NOMO-1 treated with DMSO at 0.1 percent for 48 hours (cell line): ENCODE data around the gene MYL10.

Source experiments
- DNase-seq: peaks from one replicate; lab custom pipeline; 2025; ENCODE audit not compliant: unreplicated experiment; lab: John Stamatoyannopoulos, UW

The MYL10 gene

DNA sequence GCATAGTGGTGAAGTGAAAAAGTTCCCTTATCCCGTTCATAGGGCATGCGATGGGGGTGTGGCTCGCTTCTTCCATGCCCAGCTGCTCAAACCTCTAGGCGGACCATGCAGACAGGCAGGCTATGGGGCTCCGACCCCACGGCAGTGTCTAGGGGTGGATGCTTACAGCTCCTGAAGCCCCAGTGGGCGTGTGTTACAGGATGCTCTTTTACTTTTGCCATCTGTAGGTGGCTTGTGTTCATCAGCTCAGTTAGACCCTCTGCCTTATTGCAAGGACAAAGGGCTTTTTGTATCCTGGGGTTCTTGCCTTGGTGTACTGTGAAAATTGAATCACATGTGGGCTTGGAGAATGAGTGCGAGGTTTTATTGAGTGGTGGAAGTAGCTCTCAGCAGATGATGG lies at the start of gene MYL10:
Gene MYL10, minus strand, starts transcription at position 126 of the 400 bp plus-strand sequence. CDS start 178 bp downstream, outside the sequence.
- no peak for DNase-seq

DNA sequence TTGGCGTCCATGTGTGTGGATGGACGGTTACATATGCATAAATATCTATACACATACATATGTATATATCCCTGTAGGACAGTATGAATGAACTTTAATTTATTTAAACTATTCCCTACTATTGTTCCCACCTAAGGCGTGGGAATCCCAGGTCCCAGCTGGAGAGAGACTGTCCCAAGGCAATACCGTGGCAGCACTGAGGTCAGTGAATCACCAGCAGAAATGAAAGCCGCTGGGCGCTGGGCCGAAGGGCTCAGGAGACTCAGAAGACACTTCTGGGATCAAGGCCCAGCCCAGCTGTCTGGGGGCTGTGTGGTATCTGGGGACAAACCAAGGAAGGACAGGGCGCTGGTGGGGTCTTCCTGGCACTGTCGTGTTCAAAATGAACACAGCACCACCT lies 49.6 kb upstream of the MYL10 start:
- DNase-seq, result no peak

DNA sequence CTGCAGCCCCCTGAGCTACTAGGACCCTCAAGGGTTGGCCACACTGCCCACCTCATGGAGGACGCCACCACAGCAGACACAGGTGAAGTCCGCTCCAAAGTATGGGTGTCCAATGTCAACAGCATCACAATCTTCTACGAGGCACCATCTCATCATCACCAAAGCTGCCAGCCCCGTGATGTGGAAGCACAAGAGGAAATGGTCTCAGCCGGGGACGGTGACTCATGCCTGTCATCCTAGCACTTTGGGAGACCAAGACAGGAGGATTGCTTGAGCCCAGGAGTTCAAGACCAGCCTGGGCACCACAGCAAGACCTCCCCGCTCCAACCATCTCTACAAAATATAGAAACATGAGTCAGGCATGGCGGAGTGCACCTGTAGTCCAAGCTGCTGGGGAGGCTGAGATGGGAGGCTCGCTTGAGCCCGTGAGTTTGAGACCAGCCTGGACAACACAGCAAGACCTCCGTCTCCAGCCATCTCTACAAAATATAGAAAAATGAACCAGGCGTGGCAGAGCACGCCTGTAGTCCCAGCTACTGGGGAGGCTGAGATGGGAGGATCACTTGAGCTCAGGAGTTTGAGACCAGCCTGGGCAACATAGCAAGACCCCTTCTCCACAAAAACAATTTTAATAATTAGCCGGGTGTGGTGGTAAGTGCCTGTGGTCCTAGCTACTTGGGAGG lies 48.8 kb upstream of the MYL10 start:
- DNase-seq, result peak; percentile 22

DNA sequence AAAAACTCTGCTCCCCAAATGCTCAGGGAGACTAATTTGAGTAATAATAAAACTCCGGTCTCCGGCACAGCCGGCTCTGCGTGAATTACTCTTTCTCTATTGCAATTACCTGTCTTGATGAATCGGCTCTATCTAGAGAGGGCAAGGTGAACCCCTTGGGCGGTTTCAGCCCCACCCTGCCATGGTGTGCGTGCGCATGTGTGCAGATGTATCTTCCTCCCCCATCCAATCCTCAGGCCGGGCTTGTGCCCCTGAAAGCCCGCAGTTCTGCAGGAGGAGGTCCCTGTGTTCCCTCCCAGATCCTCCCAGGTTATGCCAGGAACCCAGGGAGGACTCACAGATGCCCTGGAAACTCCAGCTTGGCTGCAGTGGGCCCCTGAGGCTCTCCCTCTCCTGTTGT lies 48.3 kb upstream of the MYL10 start:
- no peak for DNase-seq

DNA sequence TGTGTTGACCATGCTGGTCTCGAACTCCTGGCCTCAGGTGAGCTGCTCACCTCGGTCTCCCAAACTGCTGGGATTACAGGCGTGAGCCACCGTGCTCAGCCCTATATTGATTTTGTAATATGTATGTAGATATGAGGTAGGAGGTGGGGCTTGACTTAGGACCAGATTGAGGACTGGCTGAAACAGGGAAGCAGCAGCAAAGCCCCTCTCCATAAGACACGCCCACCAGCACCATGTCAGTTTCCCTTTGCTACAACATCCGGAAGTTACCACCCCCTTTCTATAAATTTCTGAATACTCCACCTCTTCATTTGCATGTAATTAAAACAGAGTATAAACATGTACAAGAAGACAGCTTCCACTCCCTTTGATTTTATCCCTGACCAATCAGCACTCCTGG lies 47.9 kb upstream of the MYL10 start:
- DNase-seq, result peak; percentile 41

DNA sequence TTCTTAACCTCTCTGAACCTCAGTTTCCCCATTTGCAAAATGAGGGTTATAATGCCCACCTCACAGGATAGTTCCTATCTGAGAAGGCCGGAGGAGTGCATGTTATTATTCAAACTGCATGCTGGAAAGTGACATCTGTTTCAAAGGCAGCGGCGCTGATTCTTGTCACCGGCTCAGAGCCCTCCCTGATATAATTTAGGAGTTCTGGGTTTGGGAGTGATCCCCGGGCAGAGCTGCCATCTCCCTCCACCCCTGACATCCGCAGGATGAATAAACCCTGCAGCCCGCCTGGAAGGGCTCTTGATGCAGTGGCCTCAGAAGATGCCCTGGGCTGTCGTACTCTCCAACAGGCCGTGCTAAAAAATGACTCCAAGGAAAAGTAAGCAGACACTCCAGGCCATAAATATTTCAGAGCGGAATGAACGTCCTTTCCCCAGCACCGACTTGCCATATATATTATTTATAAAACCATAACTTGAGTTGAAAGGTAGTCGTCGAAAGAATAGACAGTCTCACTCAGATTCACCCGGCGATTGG lies 47.0 kb upstream of the MYL10 start:
- DNase-seq, result no peak

DNA sequence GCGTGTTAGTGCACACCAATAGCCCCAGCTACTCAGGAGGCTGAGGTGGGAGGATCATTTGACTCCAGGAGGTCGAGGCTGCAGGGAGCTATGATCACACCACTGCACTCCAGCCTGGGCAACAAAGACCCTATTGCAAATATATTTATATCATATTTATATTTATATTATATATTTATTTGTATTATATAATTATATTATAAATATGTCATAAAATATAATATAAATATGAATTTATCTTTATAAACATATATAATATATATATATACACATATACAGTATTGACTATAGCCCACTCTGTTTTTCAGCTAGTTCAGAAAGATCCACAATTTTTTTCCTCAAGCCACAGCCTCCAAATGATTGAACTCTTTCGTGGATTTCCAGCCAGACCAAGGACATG lies 45.3 kb upstream of the MYL10 start:
- no peak for DNase-seq

DNA sequence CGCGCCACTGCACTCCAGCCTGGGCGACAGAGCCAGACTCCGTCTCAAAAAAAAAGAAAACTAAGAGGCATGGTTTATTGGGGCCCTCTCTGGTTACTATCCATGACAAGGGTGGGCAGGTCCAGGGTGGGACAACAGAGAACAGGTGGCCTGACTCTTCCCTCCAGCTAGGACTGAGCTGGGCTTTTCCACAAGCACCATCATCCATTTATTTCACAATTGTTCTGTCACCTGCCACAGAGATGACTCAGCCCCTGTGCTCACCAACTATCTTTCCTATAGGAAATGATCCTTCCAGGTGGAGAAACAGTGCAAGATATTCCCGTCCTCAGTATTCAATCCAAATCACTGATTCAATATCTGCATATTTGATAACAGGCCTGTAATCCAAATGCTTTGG lies 44.9 kb upstream of the MYL10 start:
- DNase-seq, result no peak

DNA sequence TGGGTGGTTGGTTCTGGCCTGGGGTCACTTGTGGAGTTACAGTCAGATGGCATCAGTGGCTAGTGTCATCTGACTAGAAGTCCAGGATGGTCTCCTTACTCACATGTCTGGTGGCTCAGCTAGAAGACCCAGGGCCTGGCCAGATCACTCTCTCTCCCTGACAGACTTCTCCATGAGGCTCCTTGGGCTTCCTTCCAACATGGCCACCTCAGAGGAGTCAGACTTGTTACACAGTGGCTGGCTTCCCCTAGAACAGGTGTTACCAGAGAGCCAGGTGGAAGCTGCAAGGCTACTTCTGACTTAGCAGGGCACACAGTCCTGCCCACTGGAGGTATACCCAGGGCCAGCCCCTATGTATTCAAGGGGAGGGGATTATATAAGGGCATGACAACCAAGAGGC lies 44.2 kb upstream of the MYL10 start:
- no peak for DNase-seq

DNA sequence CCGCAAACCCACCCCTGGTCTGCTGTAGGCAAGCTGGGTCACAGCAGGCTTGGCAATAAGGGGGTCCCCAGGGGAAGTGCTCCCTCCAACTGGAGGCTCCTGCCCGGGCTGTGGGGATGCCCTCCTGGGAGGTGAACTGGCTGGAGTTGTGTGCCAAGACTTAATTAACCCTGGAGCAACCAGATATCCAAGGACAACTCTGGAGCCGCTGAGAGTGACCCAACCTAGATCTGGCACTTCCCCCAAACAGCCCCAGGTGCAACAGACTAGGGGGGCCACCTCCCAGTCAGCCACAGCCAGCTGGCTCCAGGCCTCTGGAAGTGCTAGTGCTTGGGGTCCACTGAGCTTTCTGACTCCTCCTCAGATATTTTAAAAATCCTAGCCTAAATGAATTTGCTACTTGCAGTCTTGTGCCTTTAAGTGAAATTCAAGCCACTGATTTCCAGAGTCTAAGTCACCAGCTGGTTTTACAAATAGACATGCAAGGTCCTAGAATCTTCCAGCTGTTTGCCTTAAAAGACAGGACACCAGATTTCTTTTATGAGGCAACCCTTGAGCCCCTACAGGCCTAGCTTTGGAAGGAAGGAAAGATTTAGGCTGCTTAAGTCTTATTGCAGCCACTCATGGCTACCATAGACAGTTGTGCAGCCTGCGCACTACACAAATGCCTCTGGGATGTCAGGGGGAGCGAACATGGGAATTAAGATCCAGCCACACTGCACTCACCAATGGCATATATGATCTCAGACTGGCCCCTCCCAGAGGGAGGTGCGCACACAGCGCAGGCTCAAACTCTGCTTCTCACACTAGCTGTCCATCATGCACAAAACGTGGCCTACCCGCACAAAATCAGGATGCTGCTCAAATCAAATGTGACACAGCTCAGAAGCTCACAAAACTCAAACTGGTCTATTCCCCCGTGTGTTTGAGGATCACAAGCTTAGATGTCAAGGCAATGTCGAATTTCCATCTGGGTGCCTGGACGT lies 42.6 kb upstream of the MYL10 start:
- no peak for DNase-seq

DNA sequence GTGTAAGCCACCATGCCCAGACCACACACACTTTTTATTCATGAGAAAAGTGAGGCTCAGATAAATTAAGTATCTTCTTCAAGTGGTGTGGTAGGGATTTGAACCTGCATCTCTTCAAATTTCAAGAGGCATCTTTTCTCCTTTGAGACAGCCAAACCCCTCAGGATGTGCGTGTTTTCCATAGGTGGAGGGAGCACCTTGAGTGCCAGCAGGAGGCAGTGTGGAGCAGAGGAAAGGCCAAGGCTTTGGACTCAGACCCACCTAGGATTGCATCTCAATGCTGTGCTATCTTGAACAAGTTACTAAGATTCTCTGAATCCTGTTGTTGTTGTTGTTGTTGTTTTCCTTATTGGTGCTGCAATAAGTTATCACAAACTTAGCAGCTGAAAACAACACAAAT lies 40.2 kb upstream of the MYL10 start:
- DNase-seq, result no peak

DNA sequence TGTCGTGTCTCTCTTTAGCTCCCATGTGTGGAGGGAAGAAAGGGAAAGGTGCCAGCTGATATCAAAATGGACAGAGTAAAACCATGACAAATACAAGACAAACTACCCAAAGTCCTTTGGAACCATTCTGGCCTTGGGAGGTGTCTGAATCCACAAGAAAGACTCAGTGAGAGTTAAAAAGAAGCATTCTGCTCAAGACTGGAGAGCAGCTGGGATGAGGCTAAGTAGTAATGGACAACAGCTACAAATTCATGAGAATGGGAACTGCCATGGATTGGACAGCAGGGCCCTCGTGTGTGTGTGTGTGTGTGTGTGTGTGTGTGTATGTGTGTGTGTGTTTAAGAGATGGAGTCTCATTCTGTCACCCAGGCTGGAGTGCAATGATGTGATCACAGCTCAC lies 39.6 kb upstream of the MYL10 start:
- DNase-seq, result no peak

DNA sequence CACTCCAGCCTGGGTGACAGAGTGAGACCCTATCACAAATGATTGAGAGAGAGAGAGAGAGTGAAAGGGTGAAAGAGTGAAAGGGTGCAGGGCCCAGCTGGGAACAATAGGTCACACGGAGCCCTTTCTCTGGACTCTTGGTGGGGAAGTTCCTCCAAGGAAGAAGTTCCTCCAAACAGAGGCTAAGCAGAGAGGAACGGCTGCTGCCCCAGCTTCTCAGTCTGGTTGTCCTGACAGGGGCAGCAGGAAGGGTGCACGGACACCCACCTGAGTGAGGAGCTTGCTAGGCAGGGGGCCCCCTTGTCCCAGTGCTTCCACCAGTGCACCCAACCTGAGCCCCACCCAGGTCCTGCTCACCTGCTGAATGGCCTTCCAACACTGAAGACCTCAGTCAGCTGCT lies 38.8 kb upstream of the MYL10 start:
- no peak for DNase-seq

DNA sequence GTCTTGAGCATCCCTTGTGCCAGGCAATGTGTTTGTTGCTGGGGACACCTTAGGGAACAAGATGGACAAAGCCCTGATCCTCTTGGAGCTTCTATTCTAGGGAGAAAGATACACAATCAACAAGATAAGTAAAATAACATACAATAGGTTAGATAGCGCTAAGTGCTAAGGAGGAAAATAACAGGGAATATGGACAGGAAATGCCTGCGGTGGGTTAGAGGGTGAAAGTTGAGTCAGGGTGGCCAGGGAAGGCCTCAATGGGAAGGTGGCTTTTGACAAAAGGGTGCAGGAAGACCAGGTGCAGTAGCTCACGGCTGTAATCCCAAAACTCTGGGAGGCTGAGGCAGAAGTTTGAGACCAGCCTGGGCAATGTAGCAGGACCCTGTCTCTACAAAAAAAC lies 38.3 kb upstream of the MYL10 start:
- DNase-seq, result no peak

DNA sequence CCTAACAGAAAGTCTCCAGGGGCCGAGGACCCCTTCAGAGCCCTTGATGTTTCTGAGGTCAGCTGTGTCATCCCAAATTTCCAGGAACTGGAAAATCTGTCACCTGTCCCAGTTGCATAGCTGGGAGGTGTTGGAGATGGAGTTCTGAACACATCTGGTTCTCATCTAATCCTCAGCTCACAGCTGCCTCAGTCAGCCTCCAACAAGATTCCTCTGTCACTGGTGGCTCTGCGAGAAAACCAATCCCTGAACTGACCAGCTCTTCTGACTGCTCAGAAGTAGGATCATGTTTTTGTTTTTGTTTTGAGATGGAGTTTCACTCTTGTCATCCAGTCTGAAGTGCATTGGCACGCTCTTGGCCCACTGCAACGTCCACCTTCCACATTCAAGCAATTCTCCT lies 37.6 kb upstream of the MYL10 start:
- DNase-seq, result no peak

DNA sequence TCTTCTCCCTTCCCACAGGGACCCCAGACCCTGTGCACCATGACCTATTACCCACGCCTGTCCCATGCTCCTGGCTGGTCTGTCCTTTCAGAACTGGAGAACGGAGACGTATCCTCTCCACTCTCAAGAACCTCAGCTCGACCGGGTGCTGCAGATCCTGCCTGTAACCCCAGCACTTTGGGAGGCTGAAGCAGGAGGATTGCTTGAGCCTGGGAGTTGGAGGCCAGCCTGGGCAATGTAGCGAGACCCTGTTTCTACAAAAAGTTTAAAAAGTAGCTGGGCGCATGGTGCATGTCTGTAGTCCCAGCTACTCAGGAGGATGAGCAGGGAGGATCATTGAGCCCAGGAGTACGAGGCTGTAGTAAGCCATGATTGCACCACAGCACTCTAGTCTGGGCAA lies 37.2 kb upstream of the MYL10 start:
- no peak for DNase-seq

DNA sequence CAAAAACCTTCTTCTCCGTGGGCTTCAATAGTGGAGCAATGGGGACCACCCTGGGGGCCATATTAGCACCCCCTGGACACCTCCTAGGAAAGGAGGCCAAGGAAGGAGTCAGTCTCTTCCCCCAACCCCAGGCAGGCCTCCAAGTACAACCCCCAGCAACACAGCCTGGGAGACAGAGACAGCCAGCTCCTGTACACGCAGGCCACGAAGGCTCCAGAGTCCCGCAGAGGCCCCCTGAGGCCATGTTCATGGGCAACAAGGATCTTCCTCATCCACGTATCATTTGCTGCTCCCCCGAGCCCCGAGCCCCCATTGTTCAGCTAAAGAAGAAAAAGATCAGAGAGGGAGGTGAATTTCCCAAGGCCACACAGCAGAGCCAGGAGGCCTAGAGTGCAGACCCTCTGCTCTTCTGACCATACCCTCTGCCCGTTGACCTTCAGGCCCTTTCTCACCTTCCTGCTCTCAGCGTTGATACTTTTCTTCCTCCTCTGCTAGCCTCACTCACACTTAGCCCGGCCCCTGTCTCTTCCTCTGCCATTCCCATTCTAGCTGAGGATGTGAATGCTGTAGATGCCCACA lies 35.9 kb upstream of the MYL10 start:
- no peak for DNase-seq

DNA sequence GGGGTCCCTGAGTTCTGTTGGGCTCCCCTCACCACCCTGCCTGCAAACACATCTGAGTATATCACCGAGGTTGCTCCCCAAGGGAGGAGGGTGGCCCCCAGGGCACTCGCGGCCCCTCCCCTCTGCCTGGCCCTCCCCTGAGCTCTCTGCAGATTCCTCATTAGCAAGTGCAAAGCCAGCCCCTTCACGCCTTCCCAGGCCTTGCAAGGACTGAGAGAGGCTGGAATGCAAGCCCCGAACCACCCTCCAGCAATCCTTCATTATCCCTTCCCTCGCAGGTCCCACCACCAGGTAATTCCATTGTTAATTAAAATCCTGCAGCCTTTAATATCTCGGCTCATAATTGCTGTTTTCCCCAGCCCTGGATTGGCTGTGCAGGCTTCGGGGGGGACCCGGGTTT lies 35.3 kb upstream of the MYL10 start:
- DNase-seq, result no peak

DNA sequence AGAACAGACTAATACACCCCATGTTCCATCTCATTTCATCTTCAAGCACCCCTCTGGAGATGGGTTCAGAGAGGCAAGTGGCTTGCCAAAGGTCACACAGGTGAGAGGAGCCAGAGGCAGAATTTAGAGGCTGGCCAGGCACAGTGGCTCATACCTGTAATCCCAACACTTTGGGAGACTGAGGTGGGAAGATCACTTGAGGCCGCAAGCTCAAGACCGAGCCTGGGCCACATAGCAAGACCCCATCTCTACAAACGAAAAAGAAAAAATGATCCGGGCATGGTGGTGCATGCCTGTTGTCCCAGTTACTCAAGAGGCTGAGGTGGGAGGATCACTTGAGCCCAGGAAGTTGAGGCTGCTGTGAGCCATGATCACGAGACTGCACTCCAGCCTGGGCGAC lies 34.7 kb upstream of the MYL10 start:
- DNase-seq, result no peak

DNA sequence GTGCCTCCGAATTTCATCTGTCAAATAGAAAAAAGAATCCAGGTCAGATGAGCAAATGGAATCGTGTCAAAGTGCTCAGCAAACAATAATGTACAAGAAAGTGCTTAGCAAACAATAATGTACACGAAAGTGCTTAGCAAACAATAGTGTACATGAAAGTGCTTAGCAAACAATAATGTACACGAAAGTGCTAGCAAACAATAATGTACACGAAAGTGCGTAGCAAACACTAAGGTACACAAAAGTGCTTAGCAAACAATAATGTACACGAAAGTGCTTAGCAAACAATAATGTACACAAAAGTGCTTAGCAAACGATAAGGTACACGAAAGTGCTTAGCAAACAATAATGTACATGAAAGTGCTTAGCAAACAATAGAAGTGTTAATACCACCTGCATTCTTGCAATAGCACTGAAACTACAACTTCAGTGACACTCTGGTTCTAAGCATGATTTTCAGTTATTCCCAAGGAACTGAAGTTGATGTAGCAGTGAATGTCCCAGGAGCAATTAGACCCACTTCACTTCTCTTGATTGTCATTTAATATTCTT lies 33.4 kb upstream of the MYL10 start:
- DNase-seq, result no peak

DNA sequence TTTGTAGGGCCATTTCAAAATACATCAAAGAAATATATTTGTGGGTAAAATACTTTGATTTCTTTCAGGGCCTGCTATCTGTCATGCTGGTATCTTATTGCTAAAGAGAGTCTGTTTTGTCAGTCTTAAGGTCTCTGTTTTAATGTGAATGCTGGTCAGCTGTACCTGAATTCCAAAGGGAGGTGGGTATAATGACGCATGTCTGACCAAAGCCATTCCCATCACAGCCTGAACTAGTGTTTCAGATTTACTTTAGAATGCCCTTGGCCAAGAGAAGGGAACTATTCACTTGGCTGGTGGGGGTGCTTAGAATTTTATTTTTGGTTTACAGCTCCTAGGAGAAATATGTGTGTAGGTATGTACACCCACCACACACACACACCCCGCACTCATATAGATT lies 30.6 kb upstream of the MYL10 start:
- no peak for DNase-seq
